Measurements from ENCODE around the gene CYBA. TPM values are rescaled to one million over a fixed set of nuclear protein-coding genes. Genes with fewer than 3 reads are reported as not detected.
A peak's percentile ranks its signal among the peaks of the same experiment; 100 is the strongest.
"Not testable (repeated sequence)": the region's sequence is repeated elsewhere in the genome, so short reads cannot be mapped to it uniquely, and the experiment has no call there.

CYBA gene
- total and polyA plus RNA-seq, 5 donors, result 53.9 to 101 (median 73.2) TPM

GRCh38 chr16:88616736-88617135 is 34.1 kb downstream of the CYBA start:
- intact Hi-C loops (cut with DNase I), result no loop called here
- 92% methylated on average over 12 of the region's 12 CpGs for WGBS

GRCh38 chr16:88616320-88616719 is 34.5 kb downstream of the CYBA start:
- no peaks in the 10 kb centered on the region for H3K27me3 ChIP-seq (ENCODE audit: control insufficient read depth, insufficient read depth)
- no peak for DNase-seq
- peak in 1 of 2 donors; percentile 13 for ATAC-seq
- H3K4me3 ChIP-seq (ENCODE audit: low read length), result no peak overlapping the region
- H3K4me1 ChIP-seq (ENCODE audit: control insufficient read depth, insufficient read depth, low read length), result peaks cover 10% of the 10 kb centered on the region
- 75% methylated on average over 13 of the region's 13 CpGs for WGBS
- no peak overlapping the region for H3K27ac ChIP-seq (ENCODE audit: low read length)
- intact Hi-C loops (cut with DNase I), result no loop called here
- no peaks in the 10 kb centered on the region for H3K9me3 ChIP-seq (ENCODE audit: control insufficient read depth, low read length)

More at GRCh38 chr16:88616736-88617135, 34.1 kb downstream of the CYBA start:
- Histone ChIP-seq H3K4me1 (ENCODE audit: control insufficient read depth, insufficient read depth, low read length) (peaks cover 10% of the 10 kb centered on the region), H3K27me3 (ENCODE audit: control insufficient read depth, insufficient read depth) (no peaks in the 10 kb centered on the region), H3K27ac (ENCODE audit: low read length) (no peak overlapping the region), H3K4me3 (ENCODE audit: low read length) (no peak overlapping the region), H3K9me3 (ENCODE audit: control insufficient read depth, low read length) (no peaks in the 10 kb centered on the region)
- DNase-seq (no peak), ATAC-seq (no peak)

GRCh38 chr16:88614818-88615580 is 35.9 kb downstream of the CYBA start:
- 88% methylated on average over 19 of the region's 19 CpGs for WGBS
- Histone ChIP-seq H3K27ac (ENCODE audit: low read length) (peak overlapping the region; percentile 24), H3K4me3 (ENCODE audit: low read length) (no peak overlapping the region), H3K9me3 (ENCODE audit: control insufficient read depth, low read length) (no peaks in the 10 kb centered on the region), H3K4me1 (ENCODE audit: control insufficient read depth, insufficient read depth, low read length) (peaks cover 10% of the 10 kb centered on the region), H3K27me3 (ENCODE audit: control insufficient read depth, insufficient read depth) (no peaks in the 10 kb centered on the region)
- ATAC-seq (no peak), DNase-seq (no peak)
- intact Hi-C loops (cut with DNase I), result no loop called here

- no peak for ATAC-seq
- H3K27me3 ChIP-seq (ENCODE audit: control insufficient read depth, insufficient read depth), result no peaks in the 10 kb centered on the region
- intact Hi-C loops (cut with DNase I), result no loop called here
- DNase-seq, result no peak
- H3K9me3 ChIP-seq (ENCODE audit: control insufficient read depth, low read length), result no peaks in the 10 kb centered on the region
- no peak overlapping the region for H3K4me3 ChIP-seq (ENCODE audit: low read length)
- WGBS, result 77% methylated on average over 19 of the region's 19 CpGs
- H3K27ac ChIP-seq (ENCODE audit: low read length), result peak overlapping the region; percentile 24
- peaks cover 7% of the 10 kb centered on the region for H3K4me1 ChIP-seq (ENCODE audit: control insufficient read depth, insufficient read depth, low read length)
These were observed 36.7 kb downstream of the CYBA start for GRCh38 chr16:88613911-88614817.

GRCh38 chr16:88613293-88613692 is 37.6 kb downstream of the CYBA start:
- H3K4me3 ChIP-seq (ENCODE audit: low read length), result no peak overlapping the region
- no peak overlapping the region for H3K27ac ChIP-seq (ENCODE audit: low read length)
- H3K4me1 ChIP-seq (ENCODE audit: control insufficient read depth, insufficient read depth, low read length), result peaks cover 5% of the 10 kb centered on the region
- H3K9me3 ChIP-seq (ENCODE audit: control insufficient read depth, low read length), result no peaks in the 10 kb centered on the region
- WGBS, result 75% methylated on average over 10 of the region's 10 CpGs
- H3K27me3 ChIP-seq (ENCODE audit: control insufficient read depth, insufficient read depth), result no peaks in the 10 kb centered on the region
- intact Hi-C loops (cut with DNase I), result no loop called here
- ATAC-seq (no peak), DNase-seq (no peak)

- Histone ChIP-seq H3K27me3 (ENCODE audit: control insufficient read depth, insufficient read depth) (no peaks in the 10 kb centered on the region), H3K4me1 (ENCODE audit: control insufficient read depth, insufficient read depth, low read length) (peaks cover 3% of the 10 kb centered on the region), H3K9me3 (ENCODE audit: control insufficient read depth, low read length) (no peaks in the 10 kb centered on the region), H3K4me3 (ENCODE audit: low read length) (no peak overlapping the region), H3K27ac (ENCODE audit: low read length) (no peak overlapping the region)
- no peak for ATAC-seq
- no peak for DNase-seq
- intact Hi-C loops (cut with DNase I), result no loop called here
- 81% methylated on average over 49 of the region's 49 CpGs for WGBS
These were observed 39.7 kb downstream of the CYBA start for GRCh38 chr16:88610909-88611812.

- H3K4me1 ChIP-seq (ENCODE audit: control insufficient read depth, insufficient read depth, low read length), result no peaks in the 10 kb centered on the region
- H3K4me3 ChIP-seq (ENCODE audit: low read length), result no peak overlapping the region
- H3K27me3 ChIP-seq (ENCODE audit: control insufficient read depth, insufficient read depth), result no peaks in the 10 kb centered on the region
- intact Hi-C loops (cut with DNase I), result no loop called here
- no peak overlapping the region for H3K27ac ChIP-seq (ENCODE audit: low read length)
- ATAC-seq (no peak), DNase-seq (no peak)
- H3K9me3 ChIP-seq (ENCODE audit: control insufficient read depth, low read length), result no peaks in the 10 kb centered on the region
- 90% methylated on average over 6 of the region's 6 CpGs for whole genome bisulfite sequencing
These were observed 40.8 kb downstream of the CYBA start for GRCh38 chr16:88610080-88610479.

GRCh38 chr16:88609426-88609825 is 41.4 kb downstream of the CYBA start:
- H3K4me3 ChIP-seq (ENCODE audit: low read length); H3K9me3 ChIP-seq (ENCODE audit: control insufficient read depth, low read length); ATAC-seq; H3K27me3 ChIP-seq (ENCODE audit: control insufficient read depth, insufficient read depth); DNase-seq; H3K4me1 ChIP-seq (ENCODE audit: control insufficient read depth, insufficient read depth, low read length); H3K27ac ChIP-seq (ENCODE audit: low read length); intact Hi-C loops (cut with DNase I): not testable (repeated sequence)
- WGBS, result 95% methylated on average over 8 of the region's 8 CpGs

GRCh38 chr16:88608076-88608475 is 42.8 kb downstream of the CYBA start:
- no peak overlapping the region for H3K27ac ChIP-seq (ENCODE audit: low read length)
- no peak overlapping the region for H3K4me3 ChIP-seq (ENCODE audit: low read length)
- intact Hi-C loops (cut with DNase I), result no loop called here
- no peak for DNase-seq
- ATAC-seq, result no peak
- H3K9me3 ChIP-seq (ENCODE audit: control insufficient read depth, low read length), result no peaks in the 10 kb centered on the region
- WGBS, result 82% methylated on average over 6 of the region's 6 CpGs
- no peaks in the 10 kb centered on the region for H3K27me3 ChIP-seq (ENCODE audit: control insufficient read depth, insufficient read depth)
- no peaks in the 10 kb centered on the region for H3K4me1 ChIP-seq (ENCODE audit: control insufficient read depth, insufficient read depth, low read length)

- H3K4me1 ChIP-seq (ENCODE audit: control insufficient read depth, insufficient read depth, low read length), result no peaks in the 10 kb centered on the region
- intact Hi-C loops (cut with DNase I), result no loop called here
- H3K27ac ChIP-seq (ENCODE audit: low read length), result no peak overlapping the region
- DNase-seq, result no peak
- no peak for ATAC-seq
- no peak overlapping the region for H3K4me3 ChIP-seq (ENCODE audit: low read length)
- H3K9me3 ChIP-seq (ENCODE audit: control insufficient read depth, low read length), result no peaks in the 10 kb centered on the region
- H3K27me3 ChIP-seq (ENCODE audit: control insufficient read depth, insufficient read depth), result no peaks in the 10 kb centered on the region
- 90% methylated on average over 17 of the region's 17 CpGs for WGBS
These were observed 44.6 kb downstream of the CYBA start for GRCh38 chr16:88606148-88606757.
